SU-DHL-6 (cell line): Measurements from ENCODE around the gene SFXN4.

Source experiments
- H2AFZ ChIP-seq: fragments of 200-600 bp; sonication (generic); 2 replicates; pipeline ENCODE4 v1.6.1; 2014; ENCODE audit warnings: low read depth, mild to moderate bottlenecking, moderate library complexity, mixed read lengths, antibody characterized with exemption, low read length; ENCODE audit not compliant: severe bottlenecking
- H3F3A ChIP-seq: fragments of 200-600 bp; shearing (Covaris generic); 2 replicates; pipeline ENCODE4 v1.6.0; 2016; ENCODE audit warnings: antibody characterized with exemption, mild to moderate bottlenecking; ENCODE audit not compliant: insufficient read depth
- H3K27ac ChIP-seq: fragments of 200-600 bp; sonication (generic); 2 replicates; pipeline ENCODE4 v1.5.1; 2016; ENCODE audit warnings: low read depth, mild to moderate bottlenecking, low read length, moderate library complexity, mixed read lengths
- H3K27me3 ChIP-seq: fragments of 200-600 bp; sonication (generic), shearing (Covaris generic); 2 replicates; pipeline ENCODE4 v1.6.0; 2014; ENCODE audit warnings: mild to moderate bottlenecking, low read length
- H3K36me3 ChIP-seq: fragments of 200-600 bp; sonication (generic); 2 replicates; pipeline ENCODE4 v1.6.1; 2014; ENCODE audit warnings: mild to moderate bottlenecking, low read length, mixed read lengths
- H3K4me2 ChIP-seq: fragments of 300-600, 200-600 bp; shearing (Covaris generic), sonication (generic); 2 replicates; pipeline ENCODE4 v1.6.0; 2014; ENCODE audit warnings: low read length, low read depth, mild to moderate bottlenecking; ENCODE audit not compliant: poor library complexity, severe bottlenecking
- H3K4me3 ChIP-seq: fragments of 200-600 bp; sonication (generic); 2 replicates; pipeline ENCODE4 v1.5.1; 2014; ENCODE audit warnings: antibody characterized with exemption, low read length, mild to moderate bottlenecking, mixed read lengths; ENCODE audit not compliant: insufficient read depth, poor library complexity, severe bottlenecking
- H3K79me2 ChIP-seq: fragments of 200-600 bp; sonication (generic); 2 replicates; pipeline ENCODE4 v1.6.1; 2014; ENCODE audit warnings: mild to moderate bottlenecking, low read length, moderate library complexity; ENCODE audit not compliant: insufficient read depth
- H3K9ac ChIP-seq: fragments of 200-600 bp; sonication (generic); 2 replicates; pipeline ENCODE4 v1.7.0; 2014; ENCODE audit warnings: mild to moderate bottlenecking, low read length
- H3K9me2 ChIP-seq: fragments of 200-600 bp; sonication (generic); replicated peaks from 2 replicates; pipeline ENCODE4 v1.6.1; 2014; ENCODE audit warnings: low read length; ENCODE audit not compliant: insufficient read depth
- H3K9me3 ChIP-seq: fragments of 200-600 bp; sonication (generic); 2 replicates; pipeline ENCODE4 v1.6.1; 2014; ENCODE audit warnings: low read length, mixed read lengths; ENCODE audit not compliant: insufficient read depth
- H4K20me1 ChIP-seq: fragments of 200-600 bp; sonication (generic); 2 replicates; pipeline ENCODE4 v1.6.1; 2014; ENCODE audit warnings: low read depth, mild to moderate bottlenecking, antibody characterized with exemption, low read length, moderate library complexity, mixed read lengths
- EZH2phosphoT487 ChIP-seq: fragments of 200-600 bp; sonication (generic), shearing (Covaris generic); conservative IDR thresholded peaks from 2 replicates; pipeline ENCODE4 v1.6.1; 2018; ENCODE audit warnings: mild to moderate bottlenecking, antibody characterized with exemption, low read length, moderate library complexity, mixed read lengths
- TF ChIP-seq, protein P1 (sequence below): fragments of 200-600 bp; sonication (generic); IDR thresholded peaks from one replicate; pipeline ENCODE4 v1.5.1; 2017; ENCODE audit warnings: antibody characterized with exemption, mild to moderate bottlenecking, low read length, moderate library complexity; ENCODE audit not compliant: insufficient read depth, poor library complexity, severe bottlenecking

The SFXN4 gene, protein sequence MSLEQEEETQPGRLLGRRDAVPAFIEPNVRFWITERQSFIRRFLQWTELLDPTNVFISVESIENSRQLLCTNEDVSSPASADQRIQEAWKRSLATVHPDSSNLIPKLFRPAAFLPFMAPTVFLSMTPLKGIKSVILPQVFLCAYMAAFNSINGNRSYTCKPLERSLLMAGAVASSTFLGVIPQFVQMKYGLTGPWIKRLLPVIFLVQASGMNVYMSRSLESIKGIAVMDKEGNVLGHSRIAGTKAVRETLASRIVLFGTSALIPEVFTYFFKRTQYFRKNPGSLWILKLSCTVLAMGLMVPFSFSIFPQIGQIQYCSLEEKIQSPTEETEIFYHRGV

DNA sequence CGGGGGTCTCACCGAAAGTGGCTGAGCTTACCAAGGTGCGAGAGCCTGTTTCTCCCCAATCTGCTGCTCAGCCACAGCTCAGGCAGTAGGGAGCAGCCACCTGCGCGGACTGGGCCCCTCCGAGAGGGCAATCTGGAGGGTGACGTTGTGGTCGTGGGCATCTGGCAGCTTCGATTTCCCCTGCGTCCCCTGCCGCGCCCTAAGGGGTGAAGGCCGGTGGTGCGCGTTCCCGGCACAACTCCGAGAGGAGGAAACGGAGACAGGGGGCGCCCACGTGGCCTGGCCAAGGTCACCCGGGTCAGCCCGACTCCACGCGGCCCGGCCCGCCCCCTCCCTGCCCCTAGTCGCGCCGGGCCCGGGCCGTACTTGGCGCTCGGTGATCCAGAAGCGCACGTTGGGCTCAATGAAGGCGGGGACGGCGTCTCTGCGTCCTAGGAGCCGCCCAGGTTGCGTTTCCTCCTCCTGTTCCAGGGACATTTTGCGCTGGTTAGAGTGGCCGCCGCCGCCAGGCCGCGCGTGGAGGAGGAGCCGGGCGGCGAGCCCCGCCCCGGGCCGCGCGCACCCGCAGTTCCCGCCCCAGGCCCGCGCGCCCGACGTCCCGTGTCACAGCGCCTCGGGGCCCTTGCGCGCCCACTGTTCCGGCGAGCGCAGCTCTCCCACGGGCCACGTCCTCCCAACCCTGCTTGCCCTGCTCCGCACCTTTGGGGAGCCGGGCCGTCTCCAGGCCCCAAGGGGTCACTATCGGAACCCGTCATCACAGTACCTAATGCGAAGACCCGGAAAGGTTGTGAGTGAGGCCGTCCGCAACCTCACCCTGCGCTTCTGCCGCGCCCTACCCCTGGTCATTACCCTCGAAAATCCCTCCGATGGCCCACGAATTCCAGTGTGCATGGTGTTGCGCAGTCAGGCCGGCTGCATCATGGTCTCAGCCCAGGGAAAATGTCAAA, at the start of gene SFXN4:
Gene SFXN4, minus strand, starts transcription at position 544 of the 947 bp plus-strand sequence. Its CDS starts 67 bp downstream, at position 477.
- no peak for TF ChIP-seq EZH2phosphoT487
- TF ChIP-seq, protein P1, sequence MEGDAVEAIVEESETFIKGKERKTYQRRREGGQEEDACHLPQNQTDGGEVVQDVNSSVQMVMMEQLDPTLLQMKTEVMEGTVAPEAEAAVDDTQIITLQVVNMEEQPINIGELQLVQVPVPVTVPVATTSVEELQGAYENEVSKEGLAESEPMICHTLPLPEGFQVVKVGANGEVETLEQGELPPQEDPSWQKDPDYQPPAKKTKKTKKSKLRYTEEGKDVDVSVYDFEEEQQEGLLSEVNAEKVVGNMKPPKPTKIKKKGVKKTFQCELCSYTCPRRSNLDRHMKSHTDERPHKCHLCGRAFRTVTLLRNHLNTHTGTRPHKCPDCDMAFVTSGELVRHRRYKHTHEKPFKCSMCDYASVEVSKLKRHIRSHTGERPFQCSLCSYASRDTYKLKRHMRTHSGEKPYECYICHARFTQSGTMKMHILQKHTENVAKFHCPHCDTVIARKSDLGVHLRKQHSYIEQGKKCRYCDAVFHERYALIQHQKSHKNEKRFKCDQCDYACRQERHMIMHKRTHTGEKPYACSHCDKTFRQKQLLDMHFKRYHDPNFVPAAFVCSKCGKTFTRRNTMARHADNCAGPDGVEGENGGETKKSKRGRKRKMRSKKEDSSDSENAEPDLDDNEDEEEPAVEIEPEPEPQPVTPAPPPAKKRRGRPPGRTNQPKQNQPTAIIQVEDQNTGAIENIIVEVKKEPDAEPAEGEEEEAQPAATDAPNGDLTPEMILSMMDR = no peak
- Histone ChIP-seq H4K20me1 (no peaks in the 10 kb centered on the region), H3K4me3 (peak within 1 kb of the TSS; percentile 78), H3K79me2 (peaks cover 12% of the 10 kb centered on the region), H3K9me2 (no peaks in the 10 kb centered on the region), H3F3A (peaks cover 39% of the 10 kb centered on the region), H3K27ac (peak within 1 kb of the TSS; percentile 79), H3K27me3 (no peaks in the 10 kb centered on the region), H3K4me2 (peak within 1 kb of the TSS; percentile 88), H2AFZ (peak within 1 kb of the TSS; percentile 76), H3K9ac (peak within 1 kb of the TSS; percentile 87), H3K36me3 (peaks cover 14% of the 10 kb centered on the region), H3K9me3 (no peaks in the 10 kb centered on the region)

DNA sequence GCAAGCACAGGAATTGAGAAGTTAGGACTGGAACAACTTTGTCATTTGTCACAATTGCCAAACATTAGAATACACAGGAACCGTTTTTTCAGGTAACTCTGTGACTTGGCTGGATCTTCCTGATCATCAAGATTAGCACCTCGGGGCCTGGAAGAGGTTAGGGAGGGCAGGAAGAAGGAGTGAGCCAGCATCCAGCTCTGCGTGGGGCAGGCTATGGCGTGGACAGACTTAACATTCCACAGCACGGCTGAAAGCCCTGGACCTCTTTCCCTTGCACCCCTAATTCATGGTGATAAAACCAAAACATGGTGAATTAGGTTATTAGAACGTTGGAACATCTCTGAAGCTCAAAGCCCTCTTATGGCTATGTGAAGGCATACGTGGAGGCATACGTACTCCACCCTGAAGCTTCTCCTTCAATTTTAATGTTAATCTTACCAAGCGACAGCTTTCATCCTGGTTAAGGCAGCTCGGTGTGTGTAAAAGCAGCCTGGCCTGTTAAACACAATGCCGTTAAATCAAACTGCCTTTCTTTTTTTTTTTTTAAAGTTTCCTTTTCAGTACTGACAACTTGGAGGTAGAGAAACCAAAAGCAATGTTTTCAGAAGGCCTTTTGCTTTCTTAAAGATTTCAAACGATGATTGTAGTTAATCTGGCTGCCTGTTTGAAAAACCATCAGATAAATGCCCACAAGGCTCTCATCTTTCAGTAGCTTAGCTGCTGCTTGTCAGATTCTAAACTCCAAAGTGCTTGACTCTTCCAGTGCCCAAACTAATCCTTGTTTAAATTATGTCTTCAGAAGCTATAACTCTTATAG, 46.3 kb upstream of the SFXN4 start:
- Histone ChIP-seq H2AFZ (no peak overlapping the region), H3K9ac (no peak overlapping the region), H3K4me2 (no peak overlapping the region), H3F3A (no peaks in the 10 kb centered on the region), H3K27ac (no peak overlapping the region), H3K27me3 (no peaks in the 10 kb centered on the region), H3K9me3 (no peaks in the 10 kb centered on the region), H3K4me3 (no peak overlapping the region), H4K20me1 (no peaks in the 10 kb centered on the region), H3K9me2 (no peaks in the 10 kb centered on the region), H3K79me2 (no peaks in the 10 kb centered on the region), H3K36me3 (no peaks in the 10 kb centered on the region)
- no peak for TF ChIP-seq EZH2phosphoT487
- TF ChIP-seq, protein P1 = no peak

DNA sequence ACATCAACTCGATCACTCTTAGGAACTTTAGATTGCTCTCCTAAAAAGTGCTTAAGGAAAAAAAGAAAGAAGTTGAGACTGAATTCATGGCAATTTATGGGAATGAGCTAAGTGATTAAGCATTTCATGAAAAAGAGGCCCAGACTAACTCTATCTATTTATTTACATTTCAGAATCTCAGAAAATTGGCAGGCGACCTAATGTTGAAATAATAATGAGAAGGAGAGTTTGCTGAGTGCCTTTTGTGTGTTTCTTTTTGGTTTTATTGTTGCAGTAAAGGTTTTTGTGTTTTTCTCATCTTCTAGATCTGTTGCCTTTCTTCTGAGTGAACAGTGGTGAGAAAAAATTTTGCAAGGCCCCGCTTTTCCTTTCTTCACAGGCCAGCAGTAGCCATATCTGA, 45.7 kb upstream of the SFXN4 start:
- no peaks in the 10 kb centered on the region for H3K36me3 ChIP-seq
- no peak overlapping the region for H3K9ac ChIP-seq
- H3K27me3 ChIP-seq = no peaks in the 10 kb centered on the region
- H3K9me2 ChIP-seq = no peaks in the 10 kb centered on the region
- no peak overlapping the region for H3K27ac ChIP-seq
- no peak overlapping the region for H3K4me3 ChIP-seq
- H4K20me1 ChIP-seq = no peaks in the 10 kb centered on the region
- no peak overlapping the region for H2AFZ ChIP-seq
- TF ChIP-seq EZH2phosphoT487 = no peak
- TF ChIP-seq, protein P1 = no peak
- H3F3A ChIP-seq = no peaks in the 10 kb centered on the region
- H3K9me3 ChIP-seq = no peaks in the 10 kb centered on the region
- no peaks in the 10 kb centered on the region for H3K79me2 ChIP-seq
- H3K4me2 ChIP-seq = no peak overlapping the region
